Suprapubic skin (tissue), 4 donors: ENCODE results near the gene TNIK.

Experiments used
- CTCF ChIP-seq, 2 donors: fragments of 200-600 bp in 1 of 2; fragments of 450-650 bp in 1 of 2; sonication (generic) in 1 of 2; IDR thresholded peaks; one replicate each; pipeline ENCODE4 v1.5.1; 2016 to 2019; ENCODE audit warnings: antibody characterized with exemption in 2 of 2, mild to moderate bottlenecking in 1 of 2, moderate library complexity in 1 of 2
- EP300 ChIP-seq: sonication (generic); formaldehyde crosslinking; IDR thresholded peaks from one replicate; pipeline ENCODE4 v1.6.1; 2017; ENCODE audit warnings: antibody characterized with exemption
- POLR2A ChIP-seq, 2 donors: fragments of 450-650 bp; IDR thresholded peaks; one replicate each; pipeline ENCODE4 v1.6.1; 2017; ENCODE audit warnings: antibody characterized with exemption in 2 of 2, mild to moderate bottlenecking in 2 of 2, moderate library complexity in 2 of 2
- POLR2AphosphoS5 ChIP-seq, 3 donors: sonication (generic); formaldehyde crosslinking; IDR thresholded peaks; one replicate each; pipeline ENCODE4 v1.6.1; 2017; ENCODE audit warnings: antibody characterized with exemption in 3 of 3

GRCh38 chr3:171086914-171087313 lies 373.3 kb downstream of the TNIK start:
- no peak for TF ChIP-seq POLR2AphosphoS5 (IDR thresholded peaks at IDR 0.05)
- no peak for TF ChIP-seq CTCF (IDR thresholded peaks at IDR 0.05)
- no peak for TF ChIP-seq POLR2A (IDR thresholded peaks at IDR 0.05)
- no peak for TF ChIP-seq EP300
